ENCODE results near the gene XIRP1.

DNA sequence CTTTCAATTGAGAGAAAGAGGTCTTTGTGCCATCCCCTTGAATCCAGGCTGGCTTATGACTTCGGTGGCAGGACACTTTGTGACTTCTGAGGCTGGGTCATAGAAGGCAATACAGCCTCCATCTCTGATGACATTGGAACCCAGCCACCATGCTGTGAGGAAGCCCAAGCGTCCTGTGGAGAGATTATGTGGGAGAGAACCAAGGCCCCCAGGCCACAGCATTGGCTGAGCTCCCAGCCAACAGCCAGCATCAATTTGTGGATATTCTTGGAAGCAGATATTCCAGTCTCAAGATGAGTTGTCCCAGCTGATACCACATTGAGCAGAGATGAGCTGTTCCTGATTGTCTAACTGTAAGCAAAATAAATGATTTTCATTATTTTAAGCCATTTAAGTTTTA is 12.7 kb upstream of the XIRP1 start:
- no peak for TF ChIP-seq EZH2phosphoT487 (IDR thresholded peaks at IDR 0.05; ENCODE audit: borderline replicate concordance)
- TF ChIP-seq, protein P1, sequence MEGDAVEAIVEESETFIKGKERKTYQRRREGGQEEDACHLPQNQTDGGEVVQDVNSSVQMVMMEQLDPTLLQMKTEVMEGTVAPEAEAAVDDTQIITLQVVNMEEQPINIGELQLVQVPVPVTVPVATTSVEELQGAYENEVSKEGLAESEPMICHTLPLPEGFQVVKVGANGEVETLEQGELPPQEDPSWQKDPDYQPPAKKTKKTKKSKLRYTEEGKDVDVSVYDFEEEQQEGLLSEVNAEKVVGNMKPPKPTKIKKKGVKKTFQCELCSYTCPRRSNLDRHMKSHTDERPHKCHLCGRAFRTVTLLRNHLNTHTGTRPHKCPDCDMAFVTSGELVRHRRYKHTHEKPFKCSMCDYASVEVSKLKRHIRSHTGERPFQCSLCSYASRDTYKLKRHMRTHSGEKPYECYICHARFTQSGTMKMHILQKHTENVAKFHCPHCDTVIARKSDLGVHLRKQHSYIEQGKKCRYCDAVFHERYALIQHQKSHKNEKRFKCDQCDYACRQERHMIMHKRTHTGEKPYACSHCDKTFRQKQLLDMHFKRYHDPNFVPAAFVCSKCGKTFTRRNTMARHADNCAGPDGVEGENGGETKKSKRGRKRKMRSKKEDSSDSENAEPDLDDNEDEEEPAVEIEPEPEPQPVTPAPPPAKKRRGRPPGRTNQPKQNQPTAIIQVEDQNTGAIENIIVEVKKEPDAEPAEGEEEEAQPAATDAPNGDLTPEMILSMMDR (conservative IDR thresholded peaks at IDR 0.05; ENCODE audit: low read length) = no peak

Measured in Loucy (cell line).